ENCODE data around the gene MARCKSL1.

The MARCKSL1 gene

GRCh38 chr1:32321712-32322291 lies 14.2 kb downstream of the MARCKSL1 start:
- TF ChIP-seq, protein P1, sequence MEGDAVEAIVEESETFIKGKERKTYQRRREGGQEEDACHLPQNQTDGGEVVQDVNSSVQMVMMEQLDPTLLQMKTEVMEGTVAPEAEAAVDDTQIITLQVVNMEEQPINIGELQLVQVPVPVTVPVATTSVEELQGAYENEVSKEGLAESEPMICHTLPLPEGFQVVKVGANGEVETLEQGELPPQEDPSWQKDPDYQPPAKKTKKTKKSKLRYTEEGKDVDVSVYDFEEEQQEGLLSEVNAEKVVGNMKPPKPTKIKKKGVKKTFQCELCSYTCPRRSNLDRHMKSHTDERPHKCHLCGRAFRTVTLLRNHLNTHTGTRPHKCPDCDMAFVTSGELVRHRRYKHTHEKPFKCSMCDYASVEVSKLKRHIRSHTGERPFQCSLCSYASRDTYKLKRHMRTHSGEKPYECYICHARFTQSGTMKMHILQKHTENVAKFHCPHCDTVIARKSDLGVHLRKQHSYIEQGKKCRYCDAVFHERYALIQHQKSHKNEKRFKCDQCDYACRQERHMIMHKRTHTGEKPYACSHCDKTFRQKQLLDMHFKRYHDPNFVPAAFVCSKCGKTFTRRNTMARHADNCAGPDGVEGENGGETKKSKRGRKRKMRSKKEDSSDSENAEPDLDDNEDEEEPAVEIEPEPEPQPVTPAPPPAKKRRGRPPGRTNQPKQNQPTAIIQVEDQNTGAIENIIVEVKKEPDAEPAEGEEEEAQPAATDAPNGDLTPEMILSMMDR (IDR thresholded peaks at IDR 0.05; ENCODE audit: control insufficient read depth, insufficient read depth, low read depth, low read length, missing control alignments): no peak
- no peak for DNase-seq (ENCODE audit: low read depth)
- H3K4me3 ChIP-seq (ENCODE audit: control insufficient read depth, low read depth, low read length): no peak overlapping the region

DNA sequence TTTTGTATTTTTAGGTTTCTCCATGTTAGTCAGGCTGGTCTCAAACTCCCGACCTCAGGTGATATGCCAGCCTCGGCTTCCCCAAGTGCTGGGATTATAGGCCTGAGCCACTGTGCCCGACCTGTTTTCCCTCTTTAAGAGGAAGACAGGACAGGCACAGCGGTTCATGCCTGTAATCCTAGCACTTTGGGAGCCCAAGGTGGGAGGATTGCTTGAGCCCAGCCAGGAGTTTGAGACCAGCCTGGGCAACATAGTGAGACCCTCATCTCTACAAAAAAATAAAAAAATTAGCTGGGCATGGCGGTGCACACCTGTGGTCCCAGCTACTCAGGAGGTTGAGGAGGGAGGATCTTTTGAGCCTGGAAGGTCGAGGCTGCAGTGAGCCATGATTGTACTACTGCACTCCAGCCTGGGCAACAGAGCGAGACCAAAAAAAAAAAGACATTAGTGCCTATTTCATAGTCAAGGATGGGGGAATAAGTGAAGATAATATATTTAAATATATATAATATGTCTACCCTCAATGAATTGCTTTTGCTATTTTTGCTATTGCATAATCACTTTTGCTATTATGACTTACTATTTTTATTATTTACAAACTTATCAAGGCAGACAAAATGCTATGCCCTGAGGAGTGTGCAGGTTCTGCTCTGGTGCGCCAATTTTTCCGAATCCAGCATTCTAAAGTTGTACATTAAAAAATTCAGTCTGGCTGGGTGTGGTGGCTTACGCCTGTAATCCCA lies 17.7 kb downstream of the MARCKSL1 start:
- H3K4me3 ChIP-seq (ENCODE audit: control insufficient read depth, low read depth, low read length): no peak overlapping the region
- no peak for DNase-seq (ENCODE audit: low read depth)
- TF ChIP-seq, protein P1 (IDR thresholded peaks at IDR 0.05; ENCODE audit: control insufficient read depth, insufficient read depth, low read depth, low read length, missing control alignments): no peak

- H3K4me3 ChIP-seq (ENCODE audit: control insufficient read depth, low read depth, low read length): no peak overlapping the region
- TF ChIP-seq, protein P1 (IDR thresholded peaks at IDR 0.05; ENCODE audit: control insufficient read depth, insufficient read depth, low read depth, low read length, missing control alignments): no peak
Observed at GRCh38 chr1:32316903-32317277, 19.1 kb downstream of the MARCKSL1 start.

GRCh38 chr1:32311709-32312393 lies 24.2 kb downstream of the MARCKSL1 start:
- no peak for DNase-seq (ENCODE audit: low read depth)
- TF ChIP-seq, protein P1 (IDR thresholded peaks at IDR 0.05; ENCODE audit: control insufficient read depth, insufficient read depth, low read depth, low read length, missing control alignments): no peak
- H3K4me3 ChIP-seq (ENCODE audit: control insufficient read depth, low read depth, low read length): no peak overlapping the region

More at GRCh38 chr1:32316903-32317277, 19.1 kb downstream of the MARCKSL1 start:
- DNase-seq (ENCODE audit: low read depth): no peak

GRCh38 chr1:32309960-32310359 lies 26.1 kb downstream of the MARCKSL1 start:
- TF ChIP-seq, protein P1 (IDR thresholded peaks at IDR 0.05; ENCODE audit: control insufficient read depth, insufficient read depth, low read depth, low read length, missing control alignments): no peak
- no peak overlapping the region for H3K4me3 ChIP-seq (ENCODE audit: control insufficient read depth, low read depth, low read length)
- no peak for DNase-seq (ENCODE audit: low read depth)

DNA sequence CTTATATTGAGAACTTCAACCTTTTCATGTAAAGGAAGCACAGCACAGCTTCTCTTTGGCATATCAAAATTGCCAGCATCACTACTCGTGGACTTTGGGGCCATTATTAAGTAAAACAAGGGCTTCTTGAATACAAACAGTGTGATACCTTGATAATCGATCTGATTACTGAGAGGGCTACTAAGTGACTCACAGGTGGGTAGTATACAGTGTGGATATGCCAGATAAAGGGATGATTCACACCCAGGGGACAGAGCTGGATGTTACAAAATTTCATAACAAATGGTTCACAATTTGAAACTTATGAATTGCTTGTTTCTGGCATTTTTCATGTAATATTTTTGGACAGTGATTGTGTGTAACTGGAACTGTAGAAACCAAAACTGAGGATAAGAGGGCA lies 28.7 kb downstream of the MARCKSL1 start:
- DNase-seq (ENCODE audit: low read depth): no peak
- TF ChIP-seq, protein P1 (IDR thresholded peaks at IDR 0.05; ENCODE audit: control insufficient read depth, insufficient read depth, low read depth, low read length, missing control alignments): no peak
- H3K4me3 ChIP-seq (ENCODE audit: control insufficient read depth, low read depth, low read length): no peak overlapping the region

Data from AG09309 (cell line).